Hematopoietic multipotent progenitor cell treated with erythropoietin and hydrocortisone succinate and interleukin-3 and kit ligand, for 4 days (in vitro differentiated cells): ENCODE measurements around the gene SETD3.

Source experiments
- DNase-seq: peaks from one replicate; pipeline ENCODE4 v3.0.0-alpha.2; 2015

SETD3 gene

GRCh38 chr14:99481745-99482099 is 1.1 kb upstream of the SETD3 start:
- DNase-seq: peak; percentile 60

DNA sequence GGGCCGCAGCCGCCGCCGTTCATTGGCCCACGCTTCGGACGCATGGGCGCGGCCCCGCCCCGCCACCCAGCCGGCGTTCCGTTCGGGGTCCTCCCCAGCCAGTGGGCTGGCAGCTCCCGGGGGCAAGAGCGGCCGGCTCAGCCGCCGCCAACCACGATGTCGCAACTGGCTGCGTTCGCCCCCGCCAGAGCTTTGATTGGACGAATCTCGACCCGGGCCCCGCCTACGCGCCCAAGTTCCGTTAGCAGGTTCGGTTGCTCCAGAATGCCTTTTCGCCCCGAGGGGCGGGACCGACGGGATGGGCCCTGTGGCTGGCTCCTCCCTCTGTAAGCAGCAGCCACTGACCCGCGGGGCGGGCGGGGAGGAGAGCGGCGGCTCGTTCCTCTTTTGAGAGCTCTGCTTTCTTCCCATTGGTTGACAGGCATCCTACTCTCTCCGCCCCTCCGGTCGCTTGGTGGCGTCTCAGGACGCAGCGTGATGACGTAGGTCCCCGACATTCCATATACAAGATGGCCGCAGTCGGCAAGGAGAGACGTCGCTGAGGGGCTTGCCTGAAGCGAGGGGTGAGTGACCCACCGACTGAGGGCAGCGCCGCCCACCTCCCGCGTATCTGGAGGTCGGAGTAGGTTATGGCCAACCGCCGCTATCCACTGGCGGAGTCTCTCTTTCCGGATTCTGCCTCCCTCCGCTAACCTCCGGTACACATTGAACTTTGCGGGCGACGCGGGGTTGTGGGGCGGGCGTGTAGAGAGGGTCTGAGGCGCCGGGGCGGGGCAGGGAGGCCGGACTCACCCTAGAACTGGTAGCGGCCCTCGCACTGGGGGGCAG is 472 bp upstream of the SETD3 start, which contains the start of gene CCNK:
CCNK (plus strand) TSS at position 493 of the 828 bp plus-strand sequence. CDS start 11,269 bp downstream, outside the sequence.
- peak; percentile 100 for DNase-seq

- no peak for DNase-seq
Measured at GRCh38 chr14:99479160-99479905, 1.3 kb downstream of the SETD3 start.

DNA sequence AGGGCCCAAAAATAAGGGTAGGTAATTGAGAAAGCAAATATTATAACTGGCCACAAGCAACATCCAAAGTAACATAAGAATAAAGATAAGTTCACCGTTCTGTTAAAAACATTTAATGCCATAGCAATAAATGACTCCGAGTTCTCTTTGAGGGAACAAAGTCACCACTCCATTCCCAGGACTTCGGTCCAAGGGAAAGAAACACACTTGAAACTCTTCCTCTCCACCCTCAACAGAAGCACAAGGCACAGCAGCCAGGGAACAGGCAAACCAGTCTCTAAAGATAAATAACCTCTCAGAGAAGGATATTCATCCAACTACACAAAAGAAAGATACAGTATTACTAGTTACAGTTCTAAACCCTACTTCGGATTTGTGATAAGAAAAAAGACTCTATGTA is 2.5 kb downstream of the SETD3 start:
- DNase-seq: no peak

DNA sequence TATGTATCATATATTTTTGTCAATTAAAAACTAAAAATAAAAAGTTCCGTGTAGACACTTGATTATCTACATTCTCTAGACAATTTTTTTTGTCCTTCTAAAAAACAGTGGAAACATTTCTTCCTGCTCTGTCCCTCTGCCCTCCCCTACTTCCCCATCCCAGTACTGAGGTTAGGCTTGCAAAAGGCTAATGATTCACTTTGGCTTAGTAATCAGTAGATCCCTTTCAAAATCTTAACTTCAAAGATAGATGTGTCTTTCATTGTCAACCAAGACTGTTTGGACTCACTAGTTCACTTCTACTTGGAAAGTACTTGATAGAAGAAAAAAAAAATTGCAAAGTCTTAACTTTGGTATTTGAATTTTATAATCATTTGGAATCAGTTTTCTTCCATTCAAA is 3.8 kb downstream of the SETD3 start:
- peak; percentile 41 for DNase-seq

DNA sequence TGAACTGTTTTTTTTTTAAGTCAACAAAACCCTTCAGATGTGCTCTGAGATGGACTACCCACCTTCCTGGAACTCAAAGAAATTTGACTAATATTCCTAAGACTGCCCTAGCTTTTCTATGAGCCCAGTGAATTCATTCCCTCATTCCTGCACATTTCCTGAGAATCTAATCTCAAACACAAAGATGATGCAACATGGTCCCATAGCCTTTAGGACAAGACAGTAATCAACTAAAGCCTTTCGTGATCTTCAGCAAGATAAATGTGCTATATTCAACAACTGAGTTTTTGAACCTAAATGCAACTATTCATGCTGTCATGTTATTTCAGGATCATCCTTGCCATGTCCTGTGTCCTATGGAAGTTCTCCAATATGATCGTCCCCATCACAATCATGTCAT is 5.0 kb downstream of the SETD3 start:
- DNase-seq: no peak

GRCh38 chr14:99475179-99475578 is 5.5 kb downstream of the SETD3 start:
- DNase-seq: no peak

- DNase-seq: no peak
Measured at GRCh38 chr14:99473458-99473857, 7.2 kb downstream of the SETD3 start.

- DNase-seq: no peak
Measured at GRCh38 chr14:99472937-99473336, 7.7 kb downstream of the SETD3 start.

GRCh38 chr14:99471731-99472130 is 8.9 kb downstream of the SETD3 start:
- no peak for DNase-seq

DNA sequence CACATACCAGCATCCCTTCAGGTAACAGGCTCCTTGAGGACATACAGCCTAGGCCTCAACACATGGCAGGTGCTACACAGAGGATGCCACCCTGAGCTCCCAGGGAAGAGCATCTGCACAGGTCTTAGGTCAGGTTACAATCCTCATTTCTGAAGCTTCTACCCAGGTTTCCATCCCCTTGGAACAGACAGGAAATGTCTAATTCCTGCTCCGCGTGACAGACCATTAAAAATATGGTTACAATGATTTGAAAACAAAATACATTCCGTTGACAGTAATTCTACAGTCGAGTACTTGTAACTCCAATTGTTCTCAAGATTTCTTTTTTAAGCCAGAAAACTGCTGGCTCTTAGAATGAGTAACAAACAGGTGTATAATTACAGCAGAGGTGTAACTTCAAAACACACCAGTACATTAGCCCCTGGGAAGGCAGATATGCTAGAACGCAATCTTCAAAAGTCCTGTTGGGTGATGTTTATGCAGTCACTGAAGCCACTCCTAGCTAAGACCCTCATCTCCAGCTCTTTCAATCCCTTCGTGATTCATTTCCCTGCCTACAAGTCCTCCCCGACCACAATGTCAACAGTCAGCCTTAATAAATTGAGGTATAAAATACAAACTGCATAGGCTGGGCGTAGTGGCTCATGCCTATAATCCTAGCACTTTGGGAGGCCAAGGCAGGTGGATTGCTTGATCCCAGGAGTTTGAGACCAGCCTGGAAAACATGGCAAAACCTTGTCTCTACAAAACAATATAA is 11.6 kb downstream of the SETD3 start:
- DNase-seq: no peak

- no peak for DNase-seq
Measured at GRCh38 chr14:99468081-99468480, 12.6 kb downstream of the SETD3 start.

- no peak for DNase-seq
Measured at GRCh38 chr14:99467336-99468078, 13.2 kb downstream of the SETD3 start.

DNA sequence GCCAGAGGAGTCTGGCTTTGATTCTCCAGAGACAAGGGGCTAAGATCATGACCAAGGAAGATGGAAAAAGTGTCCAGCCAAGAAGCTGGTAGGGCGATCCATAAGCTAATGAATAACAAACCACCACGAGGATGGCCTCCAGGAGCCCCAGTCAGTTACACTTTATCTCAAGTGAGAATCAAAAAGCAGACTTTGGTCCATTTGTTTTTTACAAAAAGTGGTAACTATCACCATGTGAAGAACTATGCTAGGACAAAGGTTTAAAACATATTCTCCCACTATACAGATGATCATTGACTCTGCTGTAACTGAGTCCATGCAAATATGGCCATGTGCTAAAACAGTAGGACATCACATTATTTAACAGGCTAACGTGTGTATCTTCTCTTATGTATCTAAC is 13.9 kb downstream of the SETD3 start:
- DNase-seq: no peak

GRCh38 chr14:99465288-99465687 is 15.4 kb downstream of the SETD3 start:
- no peak for DNase-seq

DNA sequence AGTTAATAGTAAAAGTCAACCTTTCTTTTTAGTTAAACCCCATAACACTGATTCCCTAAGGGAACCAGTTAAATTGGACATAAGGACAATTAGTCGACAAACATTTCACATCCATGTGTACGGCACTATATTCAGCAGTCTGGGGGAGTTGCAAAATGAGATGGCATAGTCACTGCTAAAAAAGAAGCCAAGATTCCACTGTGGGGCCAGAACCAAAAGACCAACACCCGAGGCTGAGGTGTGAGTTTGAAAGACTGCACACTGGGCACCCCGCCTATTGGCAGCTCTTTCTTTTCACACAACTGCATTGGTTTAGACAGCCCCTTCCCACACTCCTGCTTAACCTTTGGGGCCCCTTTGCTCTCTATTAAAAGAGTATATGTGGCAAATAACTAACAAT is 16.7 kb downstream of the SETD3 start:
- no peak for DNase-seq

- DNase-seq: peak; percentile 36
Measured at GRCh38 chr14:99462210-99462609, 18.4 kb downstream of the SETD3 start.

- DNase-seq: no peak
Measured at GRCh38 chr14:99461411-99462085, 19.1 kb downstream of the SETD3 start.

DNA sequence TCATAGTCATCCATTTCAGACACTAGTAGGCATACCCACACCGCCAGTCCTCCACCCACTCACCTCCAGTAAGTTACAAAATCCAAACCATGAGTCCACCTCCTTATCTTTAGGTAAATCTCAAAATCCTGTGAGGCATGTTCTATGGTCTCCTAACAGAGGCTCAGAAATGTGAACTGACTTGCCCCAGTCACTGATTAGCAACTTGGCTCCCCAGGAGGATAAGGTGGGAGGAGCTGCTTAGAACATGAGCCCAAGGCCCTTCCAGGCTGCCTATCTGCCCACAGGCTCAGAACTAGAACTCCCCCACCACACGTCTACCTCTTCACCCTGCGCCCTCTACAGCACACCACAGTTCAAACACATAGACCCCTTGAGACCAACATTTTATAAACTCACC is 19.9 kb downstream of the SETD3 start:
- peak; percentile 60 for DNase-seq

DNA sequence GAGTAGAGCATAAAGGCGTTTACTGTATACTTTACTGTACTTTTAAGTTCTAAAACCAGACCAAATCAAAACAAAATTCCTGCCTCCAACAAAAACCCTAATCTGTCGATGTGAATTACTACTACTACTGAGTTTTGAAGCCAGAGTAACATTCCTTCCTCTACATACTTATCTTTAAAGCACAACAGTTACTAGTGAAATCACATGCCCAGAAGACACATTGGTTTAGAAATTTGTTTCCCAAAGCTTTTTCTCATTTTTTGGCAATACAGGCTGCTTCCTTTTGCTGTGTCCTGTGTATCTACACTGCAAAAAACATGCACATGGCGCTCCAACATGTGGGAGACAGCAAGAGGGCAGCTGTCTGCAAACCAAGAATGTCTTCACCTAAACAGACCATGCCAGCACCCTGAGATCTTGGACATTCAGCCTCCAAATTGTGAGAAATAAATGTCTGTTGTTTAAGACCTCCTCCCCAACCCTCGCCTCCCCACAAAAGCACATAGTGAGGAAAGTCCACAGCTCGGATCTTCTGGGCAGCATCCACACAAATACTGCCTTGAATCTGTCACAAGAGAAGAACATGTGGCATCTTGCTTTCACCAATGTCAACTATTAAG is 21.1 kb downstream of the SETD3 start:
- DNase-seq: no peak

DNA sequence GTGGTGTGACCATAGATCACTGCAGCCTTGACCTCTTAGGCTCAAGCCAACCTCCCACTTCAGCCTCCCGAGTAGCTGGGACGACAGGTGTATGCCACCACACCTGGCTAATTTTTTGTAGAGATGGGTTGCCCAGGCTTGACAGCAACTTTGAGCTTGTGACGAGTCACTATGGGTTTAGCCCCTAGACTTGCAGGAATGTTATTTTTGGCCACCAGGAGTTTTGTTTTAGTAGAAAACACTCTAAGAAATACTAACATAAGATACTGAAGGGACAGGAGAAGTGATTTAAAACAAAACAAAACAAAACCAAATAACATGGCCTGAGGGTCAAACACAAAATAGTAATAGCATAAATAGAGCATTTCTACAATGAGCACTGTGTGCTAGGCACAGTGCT is 26.4 kb downstream of the SETD3 start:
- no peak for DNase-seq

DNA sequence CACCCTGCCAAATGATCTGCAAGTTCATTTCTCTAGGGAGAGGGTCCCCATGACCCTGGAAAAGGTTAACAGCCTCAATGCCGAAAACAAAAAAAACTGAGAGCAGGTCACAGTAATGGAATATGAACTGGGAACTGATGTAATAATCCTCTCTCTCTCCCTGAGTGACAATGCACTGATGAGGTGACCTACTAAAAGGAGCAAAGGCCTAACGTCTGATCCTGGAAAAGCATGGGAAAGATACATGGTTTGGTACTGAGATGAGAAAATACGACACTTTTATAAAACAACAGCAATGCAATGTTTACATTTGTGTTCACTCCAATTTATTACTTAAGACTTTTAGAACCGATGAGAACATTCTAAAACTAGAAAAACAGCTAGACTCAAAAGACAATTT is 27.7 kb downstream of the SETD3 start:
- DNase-seq: no peak
